Measurements from ENCODE around the gene GULP1. TPM values are rescaled to one million over a fixed set of nuclear protein-coding genes. Genes with fewer than 3 reads are reported as not detected.
A peak's percentile ranks its signal among the peaks of the same experiment; 100 is the strongest.

GULP1 gene
- total RNA-seq, 1 experiment from 2014 or later = 75.1 TPM

DNA sequence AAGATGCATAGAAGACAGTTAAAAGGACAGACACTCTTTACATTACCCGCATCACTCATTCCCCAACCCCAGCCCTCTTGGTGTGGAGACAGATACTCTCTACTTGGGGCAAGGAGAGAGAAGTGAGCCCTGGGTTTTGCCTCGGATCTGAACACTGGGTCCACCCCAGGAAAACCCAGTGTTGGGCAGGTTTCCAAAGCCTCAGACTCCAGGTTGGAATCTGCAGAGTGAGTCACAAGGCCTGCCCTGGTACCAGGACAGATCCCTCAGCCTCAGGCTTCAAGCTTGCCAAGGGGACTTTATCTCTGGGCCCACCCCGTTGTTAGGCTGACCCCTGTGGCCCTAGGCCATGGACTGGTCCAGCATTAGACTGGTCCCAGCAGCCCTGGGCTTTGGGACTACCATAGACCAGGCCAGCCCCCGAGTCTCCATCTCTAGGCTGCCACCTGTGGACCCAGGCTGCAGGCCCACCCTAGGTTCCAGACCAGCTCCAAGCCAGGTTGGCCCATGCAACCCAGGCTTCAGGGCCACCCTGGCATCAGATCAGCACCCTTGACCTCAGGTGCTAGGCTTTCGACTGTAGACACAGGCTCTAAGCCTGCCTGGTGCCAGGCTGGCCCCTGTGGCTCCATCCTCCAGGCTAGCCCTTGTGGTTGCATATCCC, 112.8 kb downstream of the GULP1 start:
- Mint-ChIP-seq H3K27me3 (ENCODE audit: low read depth) (peaks cover 28% of the 10 kb centered on the region), H3K4me3 (no peak overlapping the region), H3K4me1 (peaks cover 14% of the 10 kb centered on the region), H3K36me3 (peaks cover 37% of the 10 kb centered on the region), H3K27ac (no peak overlapping the region), H3K9me3 (peaks cover 37% of the 10 kb centered on the region)
- ChIA-PET POLR2A (no interaction called here), CTCF (no interaction called here)
- TF ChIP-seq, protein P1, sequence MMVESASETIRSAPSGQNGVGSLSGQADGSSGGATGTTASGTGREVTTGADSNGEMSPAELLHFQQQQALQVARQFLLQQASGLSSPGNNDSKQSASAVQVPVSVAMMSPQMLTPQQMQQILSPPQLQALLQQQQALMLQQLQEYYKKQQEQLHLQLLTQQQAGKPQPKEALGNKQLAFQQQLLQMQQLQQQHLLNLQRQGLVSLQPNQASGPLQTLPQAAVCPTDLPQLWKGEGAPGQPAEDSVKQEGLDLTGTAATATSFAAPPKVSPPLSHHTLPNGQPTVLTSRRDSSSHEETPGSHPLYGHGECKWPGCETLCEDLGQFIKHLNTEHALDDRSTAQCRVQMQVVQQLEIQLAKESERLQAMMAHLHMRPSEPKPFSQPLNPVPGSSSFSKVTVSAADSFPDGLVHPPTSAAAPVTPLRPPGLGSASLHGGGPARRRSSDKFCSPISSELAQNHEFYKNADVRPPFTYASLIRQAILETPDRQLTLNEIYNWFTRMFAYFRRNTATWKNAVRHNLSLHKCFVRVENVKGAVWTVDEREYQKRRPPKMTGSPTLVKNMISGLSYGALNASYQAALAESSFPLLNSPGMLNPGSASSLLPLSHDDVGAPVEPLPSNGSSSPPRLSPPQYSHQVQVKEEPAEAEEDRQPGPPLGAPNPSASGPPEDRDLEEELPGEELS (CRISPR knock-in tag; IDR thresholded peaks at IDR 0.05) = 0 out of 2 replicates have a peak, but pooled peaks have one; percentile 20
- no peak for TF ChIP-seq GTF2I (CRISPR knock-in tag; conservative IDR thresholded peaks at IDR 0.05)
- ATAC-seq = no peak
- no peak for DNase-seq (ENCODE audit: low spot score)

DNA sequence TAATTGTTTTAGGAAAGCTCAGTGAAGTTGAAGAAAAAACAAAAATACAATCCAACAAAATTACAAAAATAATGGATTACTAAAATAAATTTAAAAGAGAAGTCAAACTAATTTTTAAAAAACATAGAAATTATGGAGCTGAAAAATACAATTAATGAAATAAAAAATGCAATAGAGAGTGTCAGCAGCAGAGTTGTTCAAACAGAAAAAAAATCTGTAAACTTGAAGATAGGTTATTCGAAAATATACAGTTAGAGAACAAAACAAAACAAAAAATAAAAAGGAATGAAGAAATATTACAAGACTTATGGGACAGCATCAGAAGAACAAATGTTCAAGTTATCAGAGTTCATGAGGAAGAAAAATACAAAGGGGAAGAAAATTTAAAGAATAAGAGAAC, 114.7 kb downstream of the GULP1 start:
- POLR2A ChIA-PET = no interaction called here
- CTCF ChIA-PET = no interaction called here
- Mint-ChIP-seq H3K36me3 (peaks cover 48% of the 10 kb centered on the region), H3K27me3 (ENCODE audit: low read depth) (peaks cover 46% of the 10 kb centered on the region), H3K9me3 (peaks cover 53% of the 10 kb centered on the region), H3K4me3 (no peak overlapping the region), H3K4me1 (peaks cover 27% of the 10 kb centered on the region), H3K27ac (no peak overlapping the region)
- TF ChIP-seq, protein P2, sequence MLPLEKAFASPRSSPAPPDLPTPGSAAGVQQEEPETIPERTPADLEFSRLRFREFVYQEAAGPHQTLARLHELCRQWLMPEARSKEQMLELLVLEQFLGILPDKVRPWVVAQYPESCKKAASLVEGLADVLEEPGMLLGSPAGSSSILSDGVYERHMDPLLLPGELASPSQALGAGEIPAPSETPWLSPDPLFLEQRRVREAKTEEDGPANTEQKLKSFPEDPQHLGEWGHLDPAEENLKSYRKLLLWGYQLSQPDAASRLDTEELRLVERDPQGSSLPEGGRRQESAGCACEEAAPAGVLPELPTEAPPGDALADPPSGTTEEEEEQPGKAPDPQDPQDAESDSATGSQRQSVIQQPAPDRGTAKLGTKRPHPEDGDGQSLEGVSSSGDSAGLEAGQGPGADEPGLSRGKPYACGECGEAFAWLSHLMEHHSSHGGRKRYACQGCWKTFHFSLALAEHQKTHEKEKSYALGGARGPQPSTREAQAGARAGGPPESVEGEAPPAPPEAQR (CRISPR knock-in tag; IDR thresholded peaks at IDR 0.05) = no peak
- TF ChIP-seq, protein P3, sequence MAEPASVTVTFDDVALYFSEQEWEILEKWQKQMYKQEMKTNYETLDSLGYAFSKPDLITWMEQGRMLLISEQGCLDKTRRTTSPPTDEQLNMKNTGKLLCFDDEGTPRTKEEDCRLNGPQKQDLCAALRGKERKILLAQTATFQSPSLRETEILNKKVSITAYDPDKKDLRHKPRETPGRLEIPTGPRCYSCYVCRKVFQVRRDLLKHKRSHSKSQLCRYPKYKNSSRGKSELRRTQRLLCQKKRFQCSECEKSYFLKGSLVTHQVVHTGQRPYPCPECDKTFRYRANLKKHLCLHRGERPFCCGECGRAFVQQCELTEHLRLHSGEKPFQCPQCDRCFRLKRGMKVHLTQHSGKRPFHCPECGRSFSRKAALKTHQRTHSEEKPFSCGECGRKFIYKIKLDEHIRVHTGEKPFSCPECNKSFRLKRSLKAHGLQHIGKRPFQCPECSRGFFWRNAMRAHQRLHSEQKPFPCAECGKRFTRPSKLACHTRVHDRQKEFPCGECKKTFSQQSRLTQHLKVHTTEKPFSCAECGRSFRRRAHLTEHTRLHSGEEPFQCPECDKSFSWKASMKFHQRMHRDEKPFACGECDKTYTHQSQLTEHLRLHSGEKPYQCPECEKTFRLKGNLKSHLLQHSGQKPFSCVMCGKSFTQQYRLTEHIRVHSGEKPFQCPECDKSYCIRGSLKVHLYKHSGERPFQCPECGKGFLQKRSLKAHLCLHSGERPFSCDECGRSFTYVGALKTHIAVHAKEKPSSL (CRISPR knock-in tag; conservative IDR thresholded peaks at IDR 0.05) = no peak
- TF ChIP-seq NR1H2 (CRISPR knock-in tag; IDR thresholded peaks at IDR 0.05) (no peak), RORB (CRISPR knock-in tag; IDR thresholded peaks at IDR 0.05) (no peak), GRHL2 (CRISPR knock-in tag; IDR thresholded peaks at IDR 0.05; ENCODE audit: insufficient replicate concordance, severe bottlenecking) (no peak), JUN (CRISPR knock-in tag; IDR thresholded peaks at IDR 0.05) (no peak)
- TF ChIP-seq, protein P4, sequence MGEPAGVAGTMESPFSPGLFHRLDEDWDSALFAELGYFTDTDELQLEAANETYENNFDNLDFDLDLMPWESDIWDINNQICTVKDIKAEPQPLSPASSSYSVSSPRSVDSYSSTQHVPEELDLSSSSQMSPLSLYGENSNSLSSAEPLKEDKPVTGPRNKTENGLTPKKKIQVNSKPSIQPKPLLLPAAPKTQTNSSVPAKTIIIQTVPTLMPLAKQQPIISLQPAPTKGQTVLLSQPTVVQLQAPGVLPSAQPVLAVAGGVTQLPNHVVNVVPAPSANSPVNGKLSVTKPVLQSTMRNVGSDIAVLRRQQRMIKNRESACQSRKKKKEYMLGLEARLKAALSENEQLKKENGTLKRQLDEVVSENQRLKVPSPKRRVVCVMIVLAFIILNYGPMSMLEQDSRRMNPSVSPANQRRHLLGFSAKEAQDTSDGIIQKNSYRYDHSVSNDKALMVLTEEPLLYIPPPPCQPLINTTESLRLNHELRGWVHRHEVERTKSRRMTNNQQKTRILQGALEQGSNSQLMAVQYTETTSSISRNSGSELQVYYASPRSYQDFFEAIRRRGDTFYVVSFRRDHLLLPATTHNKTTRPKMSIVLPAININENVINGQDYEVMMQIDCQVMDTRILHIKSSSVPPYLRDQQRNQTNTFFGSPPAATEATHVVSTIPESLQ (CRISPR knock-in tag; IDR thresholded peaks at IDR 0.05) = no peak
- TF ChIP-seq, protein P5, sequence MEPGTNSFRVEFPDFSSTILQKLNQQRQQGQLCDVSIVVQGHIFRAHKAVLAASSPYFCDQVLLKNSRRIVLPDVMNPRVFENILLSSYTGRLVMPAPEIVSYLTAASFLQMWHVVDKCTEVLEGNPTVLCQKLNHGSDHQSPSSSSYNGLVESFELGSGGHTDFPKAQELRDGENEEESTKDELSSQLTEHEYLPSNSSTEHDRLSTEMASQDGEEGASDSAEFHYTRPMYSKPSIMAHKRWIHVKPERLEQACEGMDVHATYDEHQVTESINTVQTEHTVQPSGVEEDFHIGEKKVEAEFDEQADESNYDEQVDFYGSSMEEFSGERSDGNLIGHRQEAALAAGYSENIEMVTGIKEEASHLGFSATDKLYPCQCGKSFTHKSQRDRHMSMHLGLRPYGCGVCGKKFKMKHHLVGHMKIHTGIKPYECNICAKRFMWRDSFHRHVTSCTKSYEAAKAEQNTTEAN (CRISPR knock-in tag; IDR thresholded peaks at IDR 0.05) = no peak
- TF ChIP-seq, protein P6, sequence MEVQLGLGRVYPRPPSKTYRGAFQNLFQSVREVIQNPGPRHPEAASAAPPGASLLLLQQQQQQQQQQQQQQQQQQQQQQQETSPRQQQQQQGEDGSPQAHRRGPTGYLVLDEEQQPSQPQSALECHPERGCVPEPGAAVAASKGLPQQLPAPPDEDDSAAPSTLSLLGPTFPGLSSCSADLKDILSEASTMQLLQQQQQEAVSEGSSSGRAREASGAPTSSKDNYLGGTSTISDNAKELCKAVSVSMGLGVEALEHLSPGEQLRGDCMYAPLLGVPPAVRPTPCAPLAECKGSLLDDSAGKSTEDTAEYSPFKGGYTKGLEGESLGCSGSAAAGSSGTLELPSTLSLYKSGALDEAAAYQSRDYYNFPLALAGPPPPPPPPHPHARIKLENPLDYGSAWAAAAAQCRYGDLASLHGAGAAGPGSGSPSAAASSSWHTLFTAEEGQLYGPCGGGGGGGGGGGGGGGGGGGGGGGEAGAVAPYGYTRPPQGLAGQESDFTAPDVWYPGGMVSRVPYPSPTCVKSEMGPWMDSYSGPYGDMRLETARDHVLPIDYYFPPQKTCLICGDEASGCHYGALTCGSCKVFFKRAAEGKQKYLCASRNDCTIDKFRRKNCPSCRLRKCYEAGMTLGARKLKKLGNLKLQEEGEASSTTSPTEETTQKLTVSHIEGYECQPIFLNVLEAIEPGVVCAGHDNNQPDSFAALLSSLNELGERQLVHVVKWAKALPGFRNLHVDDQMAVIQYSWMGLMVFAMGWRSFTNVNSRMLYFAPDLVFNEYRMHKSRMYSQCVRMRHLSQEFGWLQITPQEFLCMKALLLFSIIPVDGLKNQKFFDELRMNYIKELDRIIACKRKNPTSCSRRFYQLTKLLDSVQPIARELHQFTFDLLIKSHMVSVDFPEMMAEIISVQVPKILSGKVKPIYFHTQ (CRISPR knock-in tag; IDR thresholded peaks at IDR 0.05) = no peak
- TF ChIP-seq, protein P1 (CRISPR knock-in tag; IDR thresholded peaks at IDR 0.05) = no peak
- ATAC-seq (no peak), DNase-seq (ENCODE audit: low spot score) (no peak)

Measured in WTC11 (cell line).